Measurements from ENCODE around the gene CLN6.

DNA sequence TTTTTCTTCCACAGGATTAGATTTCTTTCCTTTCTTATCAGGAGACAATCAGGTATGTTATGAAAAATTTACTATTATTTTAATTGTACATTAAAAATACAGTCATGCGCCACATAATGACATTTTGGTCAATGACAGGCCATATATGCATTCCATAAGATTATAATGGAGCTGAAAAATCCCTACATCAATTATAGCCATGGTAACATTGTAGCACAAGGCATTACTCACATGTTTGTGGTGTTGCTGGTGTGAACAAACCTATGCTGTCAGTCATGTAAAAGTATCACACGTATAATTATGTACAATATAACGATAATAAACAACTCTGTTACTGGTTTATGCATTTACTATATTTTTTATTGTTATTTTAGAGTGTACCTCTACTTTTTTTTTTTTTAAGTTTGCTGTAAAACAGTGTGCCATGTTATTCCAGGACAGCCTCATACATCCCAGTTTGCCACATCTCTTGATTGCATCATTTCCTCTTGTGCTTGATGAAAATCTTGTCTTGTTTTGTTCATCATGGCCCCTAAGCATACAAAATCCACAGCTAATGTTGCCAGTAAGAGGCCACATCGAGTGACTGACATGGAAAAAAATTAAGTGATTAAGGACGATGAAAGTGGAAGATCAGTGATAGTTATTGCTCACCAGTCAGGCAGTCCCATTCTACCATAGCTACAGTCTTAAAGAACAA lies 45.8 kb downstream of the CLN6 start:
- TF ChIP-seq, protein P1, sequence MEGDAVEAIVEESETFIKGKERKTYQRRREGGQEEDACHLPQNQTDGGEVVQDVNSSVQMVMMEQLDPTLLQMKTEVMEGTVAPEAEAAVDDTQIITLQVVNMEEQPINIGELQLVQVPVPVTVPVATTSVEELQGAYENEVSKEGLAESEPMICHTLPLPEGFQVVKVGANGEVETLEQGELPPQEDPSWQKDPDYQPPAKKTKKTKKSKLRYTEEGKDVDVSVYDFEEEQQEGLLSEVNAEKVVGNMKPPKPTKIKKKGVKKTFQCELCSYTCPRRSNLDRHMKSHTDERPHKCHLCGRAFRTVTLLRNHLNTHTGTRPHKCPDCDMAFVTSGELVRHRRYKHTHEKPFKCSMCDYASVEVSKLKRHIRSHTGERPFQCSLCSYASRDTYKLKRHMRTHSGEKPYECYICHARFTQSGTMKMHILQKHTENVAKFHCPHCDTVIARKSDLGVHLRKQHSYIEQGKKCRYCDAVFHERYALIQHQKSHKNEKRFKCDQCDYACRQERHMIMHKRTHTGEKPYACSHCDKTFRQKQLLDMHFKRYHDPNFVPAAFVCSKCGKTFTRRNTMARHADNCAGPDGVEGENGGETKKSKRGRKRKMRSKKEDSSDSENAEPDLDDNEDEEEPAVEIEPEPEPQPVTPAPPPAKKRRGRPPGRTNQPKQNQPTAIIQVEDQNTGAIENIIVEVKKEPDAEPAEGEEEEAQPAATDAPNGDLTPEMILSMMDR (IDR thresholded peaks at IDR 0.05; ENCODE audit: low read depth, low read length): no peak
- TF ChIP-seq POLR2A (IDR thresholded peaks at IDR 0.05; ENCODE audit: extremely low read depth, insufficient read length): no peak
- TF ChIP-seq, protein P2, sequence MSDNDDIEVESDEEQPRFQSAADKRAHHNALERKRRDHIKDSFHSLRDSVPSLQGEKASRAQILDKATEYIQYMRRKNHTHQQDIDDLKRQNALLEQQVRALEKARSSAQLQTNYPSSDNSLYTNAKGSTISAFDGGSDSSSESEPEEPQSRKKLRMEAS (IDR thresholded peaks at IDR 0.05; ENCODE audit: low read depth, low read length): no peak
